IPS-18a (cell line): ENCODE results near the gene NFIC.
"Not testable (repeated sequence)": the region's sequence is repeated elsewhere in the genome, so short reads cannot be mapped to it uniquely, and the experiment has no call there.

ENCODE experiments used
- H3K27ac ChIP-seq: one replicate; pipeline ENCODE4 v1.5.1; 2013; ENCODE audit warnings: low read length
- H3K27me3 ChIP-seq: one replicate; pipeline ENCODE4 v1.6.1; 2013; ENCODE audit warnings: mild to moderate bottlenecking, low read length; ENCODE audit not compliant: control insufficient read depth, insufficient read depth
- H3K36me3 ChIP-seq: one replicate; pipeline ENCODE4 v1.6.1; 2013; ENCODE audit warnings: low read depth, low read length; ENCODE audit not compliant: control insufficient read depth
- H3K4me1 ChIP-seq: one replicate; pipeline ENCODE4 v1.6.1; 2013; ENCODE audit warnings: low read depth, low read length; ENCODE audit not compliant: control insufficient read depth
- H3K4me3 ChIP-seq: one replicate; pipeline ENCODE4 v1.5.1; 2013; ENCODE audit warnings: low read length
- H3K9ac ChIP-seq: one replicate; pipeline ENCODE4 v1.6.1; 2013; ENCODE audit warnings: mild to moderate bottlenecking, low read length, moderate library complexity
- H3K9me3 ChIP-seq: one replicate; pipeline ENCODE4 v1.6.1; 2013; ENCODE audit warnings: low read depth, low read length; ENCODE audit not compliant: control insufficient read depth

Gene NFIC

GRCh38 chr19:3328743-3329142 lies 37.6 kb upstream of the NFIC start:
- Histone ChIP-seq H3K9me3 (no peaks in the 10 kb centered on the region), H3K36me3 (no peaks in the 10 kb centered on the region), H3K9ac (no peak overlapping the region), H3K27ac (no peak overlapping the region), H3K4me1 (no peaks in the 10 kb centered on the region), H3K27me3 (peaks cover 4% of the 10 kb centered on the region), H3K4me3 (no peak overlapping the region)

GRCh38 chr19:3330047-3330446 lies 36.3 kb upstream of the NFIC start:
- H3K27me3 ChIP-seq, result peaks cover 7% of the 10 kb centered on the region
- H3K9ac ChIP-seq, result no peak overlapping the region
- H3K27ac ChIP-seq, result no peak overlapping the region
- H3K4me1 ChIP-seq, result no peaks in the 10 kb centered on the region
- no peak overlapping the region for H3K4me3 ChIP-seq
- no peaks in the 10 kb centered on the region for H3K36me3 ChIP-seq
- H3K9me3 ChIP-seq, result no peaks in the 10 kb centered on the region

GRCh38 chr19:3332232-3332631 lies 34.2 kb upstream of the NFIC start:
- not testable (repeated sequence) for H3K9me3 ChIP-seq, H3K4me1 ChIP-seq, H3K9ac ChIP-seq, H3K27ac ChIP-seq, H3K36me3 ChIP-seq, H3K4me3 ChIP-seq
- peaks cover 12% of the 10 kb centered on the region for H3K27me3 ChIP-seq

- Histone ChIP-seq H3K27ac (no peak overlapping the region), H3K27me3 (peaks cover 12% of the 10 kb centered on the region)
Measured at GRCh38 chr19:3333020-3333583, 33.3 kb upstream of the NFIC start.

GRCh38 chr19:3333662-3334061 lies 32.7 kb upstream of the NFIC start:
- no peak overlapping the region for H3K27ac ChIP-seq
- no peaks in the 10 kb centered on the region for H3K36me3 ChIP-seq
- H3K4me1 ChIP-seq, result no peaks in the 10 kb centered on the region
- no peaks in the 10 kb centered on the region for H3K9me3 ChIP-seq
- H3K9ac ChIP-seq, result no peak overlapping the region
- no peak overlapping the region for H3K4me3 ChIP-seq
- peaks cover 9% of the 10 kb centered on the region for H3K27me3 ChIP-seq

More at GRCh38 chr19:3333020-3333583, 33.3 kb upstream of the NFIC start:
- no peak overlapping the region for H3K4me3 ChIP-seq
- no peaks in the 10 kb centered on the region for H3K4me1 ChIP-seq
- no peak overlapping the region for H3K9ac ChIP-seq
- H3K36me3 ChIP-seq, result no peaks in the 10 kb centered on the region
- H3K9me3 ChIP-seq, result no peaks in the 10 kb centered on the region

- not testable (repeated sequence) for H3K27ac ChIP-seq, H3K9ac ChIP-seq, H3K36me3 ChIP-seq, H3K4me1 ChIP-seq, H3K9me3 ChIP-seq, H3K4me3 ChIP-seq, H3K27me3 ChIP-seq
Measured at GRCh38 chr19:3334749-3335430, 31.5 kb upstream of the NFIC start.

GRCh38 chr19:3335431-3336350 lies 30.7 kb upstream of the NFIC start:
- Histone ChIP-seq H3K4me3 (no peak overlapping the region), H3K27ac (no peak overlapping the region)

GRCh38 chr19:3336351-3336679 lies 30.1 kb upstream of the NFIC start:
- H3K4me3 ChIP-seq, result no peak overlapping the region
- H3K27me3 ChIP-seq, result peaks cover 9% of the 10 kb centered on the region
- H3K36me3 ChIP-seq, result no peaks in the 10 kb centered on the region
- H3K27ac ChIP-seq, result no peak overlapping the region
- no peak overlapping the region for H3K9ac ChIP-seq
- H3K9me3 ChIP-seq, result no peaks in the 10 kb centered on the region
- no peaks in the 10 kb centered on the region for H3K4me1 ChIP-seq

More at GRCh38 chr19:3335431-3336350, 30.7 kb upstream of the NFIC start:
- no peaks in the 10 kb centered on the region for H3K36me3 ChIP-seq
- no peaks in the 10 kb centered on the region for H3K9me3 ChIP-seq
- no peaks in the 10 kb centered on the region for H3K4me1 ChIP-seq
- peaks cover 9% of the 10 kb centered on the region for H3K27me3 ChIP-seq
- no peak overlapping the region for H3K9ac ChIP-seq

GRCh38 chr19:3336680-3337523 lies 29.5 kb upstream of the NFIC start:
- Histone ChIP-seq H3K4me3 (no peak overlapping the region), H3K27ac (no peak overlapping the region), H3K9ac (no peak overlapping the region), H3K27me3 (peaks cover 9% of the 10 kb centered on the region), H3K9me3 (no peaks in the 10 kb centered on the region), H3K4me1 (no peaks in the 10 kb centered on the region), H3K36me3 (no peaks in the 10 kb centered on the region)

- Histone ChIP-seq H3K27me3 (peaks cover 9% of the 10 kb centered on the region), H3K27ac (no peak overlapping the region), H3K4me3 (no peak overlapping the region), H3K9me3 (no peaks in the 10 kb centered on the region), H3K9ac (no peak overlapping the region), H3K36me3 (no peaks in the 10 kb centered on the region), H3K4me1 (no peaks in the 10 kb centered on the region)
Measured at GRCh38 chr19:3338541-3339181, 27.7 kb upstream of the NFIC start.

- Histone ChIP-seq H3K36me3 (no peaks in the 10 kb centered on the region), H3K9me3 (no peaks in the 10 kb centered on the region), H3K4me1 (no peaks in the 10 kb centered on the region), H3K9ac (no peak overlapping the region), H3K27ac (no peak overlapping the region), H3K27me3 (peaks cover 4% of the 10 kb centered on the region), H3K4me3 (no peak overlapping the region)
Measured at GRCh38 chr19:3340340-3340739, 26.0 kb upstream of the NFIC start.
